Gastroesophageal sphincter (tissue), 3 donors: ENCODE measurements around the gene NSUN6.

Experiments used
- CTCF ChIP-seq, 4 experiments: fragments of 200-600 bp in 2 of 4; fragments of 450-650 bp in 2 of 4; sonication (generic) in 1 of 4; IDR thresholded peaks; one replicate each; pipeline ENCODE4 v1.5.1; 2017 to 2019; ENCODE audit warnings: antibody characterized with exemption in 4 of 4, mild to moderate bottlenecking in 2 of 4, moderate library complexity in 2 of 4
- EP300 ChIP-seq: sonication (generic); formaldehyde crosslinking; IDR thresholded peaks from one replicate; pipeline ENCODE4 v1.6.1; 2017; ENCODE audit warnings: antibody characterized with exemption, mild to moderate bottlenecking
- POLR2A ChIP-seq, 2 donors: fragments of 450-650 bp; IDR thresholded peaks; one replicate each; pipeline ENCODE4 v1.6.1; 2017; ENCODE audit warnings: antibody characterized with exemption in 2 of 2, mild to moderate bottlenecking in 2 of 2, moderate library complexity in 1 of 2
- POLR2AphosphoS5 ChIP-seq: sonication (generic); formaldehyde crosslinking; IDR thresholded peaks from one replicate; pipeline ENCODE4 v1.6.1; 2017; ENCODE audit warnings: antibody characterized with exemption

- TF ChIP-seq CTCF (IDR thresholded peaks at IDR 0.05), result no peak
- TF ChIP-seq POLR2AphosphoS5, result no peak
- TF ChIP-seq POLR2A (IDR thresholded peaks at IDR 0.05), result no peak
- no peak for TF ChIP-seq EP300
Observed at GRCh38 chr10:18619016-18619415, 32.4 kb downstream of the NSUN6 start.
